Measurements from ENCODE around the gene PRM2. TPM values are rescaled to one million over a fixed set of nuclear protein-coding genes. Genes with fewer than 3 reads are reported as not detected.
"Not testable (repeated sequence)": the region's sequence is repeated elsewhere in the genome, so short reads cannot be mapped to it uniquely, and the experiment has no call there.

PRM2 gene
- total RNA-seq, 1 donor from 2014 or later = not detected

GRCh38 chr16:11292076-11292748, 15.9 kb upstream of the PRM2 start:
- peaks cover 23% of the 10 kb centered on the region for H3K4me1 Mint-ChIP-seq
- TF ChIP-seq CTCF (IDR thresholded peaks at IDR 0.05; ENCODE audit: unreplicated experiment) = no peak
- H3K4me3 Mint-ChIP-seq = no peak overlapping the region
- DNase-seq (ENCODE audit: low spot score in 2 of 2, unreplicated experiment in 2 of 2) = no peak
- H3K27me3 Mint-ChIP-seq (ENCODE audit: low read depth) = no peaks in the 10 kb centered on the region
- no peak overlapping the region for H3K27ac Mint-ChIP-seq
- H3K9me3 Mint-ChIP-seq = no peaks in the 10 kb centered on the region
- H3K36me3 Mint-ChIP-seq = no peaks in the 10 kb centered on the region

- Mint-ChIP-seq H3K9me3 (no peaks in the 10 kb centered on the region), H3K27ac (peak overlapping the region; percentile 68), H3K4me1 (peaks cover 13% of the 10 kb centered on the region), H3K4me3 (no peak overlapping the region), H3K27me3 (ENCODE audit: low read depth) (no peaks in the 10 kb centered on the region), H3K36me3 (no peaks in the 10 kb centered on the region)
- no peak for TF ChIP-seq CTCF (IDR thresholded peaks at IDR 0.05; ENCODE audit: unreplicated experiment)
- DNase-seq (ENCODE audit: low spot score in 2 of 2, unreplicated experiment in 2 of 2) = no peak
Measured at GRCh38 chr16:11291091-11291703, 14.9 kb upstream of the PRM2 start.

GRCh38 chr16:11290102-11290893, 14.0 kb upstream of the PRM2 start:
- Mint-ChIP-seq H3K4me3 (no peak overlapping the region), H3K27ac (no peak overlapping the region), H3K4me1 (peaks cover 13% of the 10 kb centered on the region), H3K27me3 (ENCODE audit: low read depth) (no peaks in the 10 kb centered on the region), H3K9me3 (no peaks in the 10 kb centered on the region), H3K36me3 (no peaks in the 10 kb centered on the region)
- no peak for TF ChIP-seq CTCF (IDR thresholded peaks at IDR 0.05; ENCODE audit: unreplicated experiment)
- no peak for DNase-seq (ENCODE audit: low spot score in 2 of 2, unreplicated experiment in 2 of 2)

- H3K9me3 Mint-ChIP-seq; H3K27me3 Mint-ChIP-seq (ENCODE audit: low read depth); H3K4me3 Mint-ChIP-seq; DNase-seq (ENCODE audit: low spot score in 2 of 2, unreplicated experiment in 2 of 2); H3K27ac Mint-ChIP-seq; H3K36me3 Mint-ChIP-seq: not testable (repeated sequence)
- peaks cover 13% of the 10 kb centered on the region for H3K4me1 Mint-ChIP-seq
Measured at GRCh38 chr16:11289696-11290095, 13.4 kb upstream of the PRM2 start.

GRCh38 chr16:11289202-11289601, 12.9 kb upstream of the PRM2 start:
- Mint-ChIP-seq H3K27me3 (ENCODE audit: low read depth) (no peaks in the 10 kb centered on the region), H3K27ac (no peak overlapping the region), H3K4me1 (peaks cover 13% of the 10 kb centered on the region), H3K4me3 (no peak overlapping the region), H3K36me3 (no peaks in the 10 kb centered on the region), H3K9me3 (no peaks in the 10 kb centered on the region)
- no peak for DNase-seq (ENCODE audit: low spot score in 2 of 2, unreplicated experiment in 2 of 2)
- no peak for TF ChIP-seq CTCF (IDR thresholded peaks at IDR 0.05; ENCODE audit: unreplicated experiment)

GRCh38 chr16:11285842-11286241, 9.6 kb upstream of the PRM2 start:
- H3K36me3 Mint-ChIP-seq = no peaks in the 10 kb centered on the region
- H3K4me3 Mint-ChIP-seq = no peak overlapping the region
- no peaks in the 10 kb centered on the region for H3K9me3 Mint-ChIP-seq
- H3K4me1 Mint-ChIP-seq = peaks cover 3% of the 10 kb centered on the region
- H3K27ac Mint-ChIP-seq = no peak overlapping the region
- H3K27me3 Mint-ChIP-seq (ENCODE audit: low read depth) = no peaks in the 10 kb centered on the region
- DNase-seq (ENCODE audit: low spot score in 2 of 2, unreplicated experiment in 2 of 2) = no peak
- TF ChIP-seq CTCF (IDR thresholded peaks at IDR 0.05; ENCODE audit: unreplicated experiment) = no peak

Measured in mesothelial cell of epicardium (in vitro differentiated cells).